ENCODE results near the gene CARD19. TPM values are rescaled to one million over a fixed set of nuclear protein-coding genes. Genes with fewer than 3 reads are reported as not detected.
"Not testable (repeated sequence)": the region's sequence is repeated elsewhere in the genome, so short reads cannot be mapped to it uniquely, and the experiment has no call there.

Gene CARD19
- polyA plus RNA-seq, 1 donor (not counting 4 experiments of a cell fraction or from before 2014, with no cell fraction given): 36.7 TPM

DNA sequence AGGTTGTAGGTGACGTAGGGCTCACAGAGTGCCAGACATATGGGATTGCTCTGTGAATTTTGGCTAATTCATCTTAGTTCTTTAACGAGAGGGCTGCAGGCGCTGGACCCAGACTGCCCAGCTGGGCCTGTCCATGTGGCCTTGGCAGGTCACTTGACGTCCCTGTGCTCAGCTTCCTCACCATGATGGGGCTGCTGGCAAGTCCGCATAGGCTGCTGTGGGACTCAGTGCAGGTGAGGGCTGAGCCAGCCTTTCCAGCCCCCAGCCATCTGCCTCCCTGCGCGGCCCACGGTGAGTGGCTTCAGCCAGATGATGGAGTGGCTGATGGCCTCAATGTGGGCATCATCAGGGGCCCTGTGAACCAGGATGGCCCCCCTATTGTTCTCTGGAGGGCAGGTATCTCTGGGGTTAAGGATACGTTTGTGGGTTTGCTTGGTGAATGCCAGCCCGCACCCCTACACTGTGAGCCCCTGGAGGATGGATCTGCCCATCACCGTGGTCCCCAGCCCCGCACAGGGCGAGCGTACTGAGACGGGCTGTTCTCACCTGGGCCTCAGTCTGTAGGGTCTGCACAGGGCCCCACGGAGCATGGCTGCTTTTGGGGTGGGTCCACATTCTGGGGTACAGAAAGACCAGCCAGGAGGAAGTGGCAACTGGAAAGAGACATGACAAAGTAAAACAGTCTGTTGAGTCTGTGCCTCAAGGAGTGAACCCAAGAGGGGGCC lies 3.7 kb downstream of the CARD19 start:
- H3K4me1 ChIP-seq (ENCODE audit: control insufficient read depth, extremely low read depth, insufficient read depth, low read length): peaks cover 36% of the 10 kb centered on the region
- no peak for TF ChIP-seq EZH2 (IDR thresholded peaks at IDR 0.05; ENCODE audit: low read length)
- TF ChIP-seq, protein P1, sequence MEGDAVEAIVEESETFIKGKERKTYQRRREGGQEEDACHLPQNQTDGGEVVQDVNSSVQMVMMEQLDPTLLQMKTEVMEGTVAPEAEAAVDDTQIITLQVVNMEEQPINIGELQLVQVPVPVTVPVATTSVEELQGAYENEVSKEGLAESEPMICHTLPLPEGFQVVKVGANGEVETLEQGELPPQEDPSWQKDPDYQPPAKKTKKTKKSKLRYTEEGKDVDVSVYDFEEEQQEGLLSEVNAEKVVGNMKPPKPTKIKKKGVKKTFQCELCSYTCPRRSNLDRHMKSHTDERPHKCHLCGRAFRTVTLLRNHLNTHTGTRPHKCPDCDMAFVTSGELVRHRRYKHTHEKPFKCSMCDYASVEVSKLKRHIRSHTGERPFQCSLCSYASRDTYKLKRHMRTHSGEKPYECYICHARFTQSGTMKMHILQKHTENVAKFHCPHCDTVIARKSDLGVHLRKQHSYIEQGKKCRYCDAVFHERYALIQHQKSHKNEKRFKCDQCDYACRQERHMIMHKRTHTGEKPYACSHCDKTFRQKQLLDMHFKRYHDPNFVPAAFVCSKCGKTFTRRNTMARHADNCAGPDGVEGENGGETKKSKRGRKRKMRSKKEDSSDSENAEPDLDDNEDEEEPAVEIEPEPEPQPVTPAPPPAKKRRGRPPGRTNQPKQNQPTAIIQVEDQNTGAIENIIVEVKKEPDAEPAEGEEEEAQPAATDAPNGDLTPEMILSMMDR (optimal IDR thresholded peaks at IDR 0.05 in 1 of 3, IDR thresholded peaks at IDR 0.05 in 1 of 3, conservative IDR thresholded peaks at IDR 0.05 in 1 of 3; ENCODE audit: extremely low read depth in 1 of 3, insufficient read depth in 2 of 3, low read length in 3 of 3): no peak
- no peak overlapping the region for H3K9ac ChIP-seq (ENCODE audit: control insufficient read depth, extremely low read depth, insufficient read depth, low read length)
- no peaks in the 10 kb centered on the region for H3K36me3 ChIP-seq (ENCODE audit: control insufficient read depth in 2 of 2, extremely low read depth in 1 of 2, insufficient read depth in 2 of 2, low read length in 2 of 2)
- FAIRE-seq: no peak
- H3K27me3 ChIP-seq (ENCODE audit: control insufficient read depth, extremely low read depth, insufficient read depth, low read length): no peaks in the 10 kb centered on the region
- dilution Hi-C loops (cut with MboI; ENCODE audit: extremely low pct_ligation_motif_present, low sequenced_read_pairs): no loop called here
- H3K79me2 ChIP-seq (ENCODE audit: control insufficient read depth, insufficient read depth, low read length): peaks cover 41% of the 10 kb centered on the region
- no peak for DNase-seq (ENCODE audit: low read depth, low spot score)
- no peak overlapping the region for H3K27ac ChIP-seq (ENCODE audit: control insufficient read depth, insufficient read depth, low read length)
- H2AFZ ChIP-seq (ENCODE audit: control insufficient read depth, low read length): no peak overlapping the region
- H3K9me3 ChIP-seq (ENCODE audit: control insufficient read depth, low read depth, low read length): no peaks in the 10 kb centered on the region
- H3K4me3 ChIP-seq (ENCODE audit: control insufficient read depth in 2 of 3, extremely low read depth in 1 of 3, insufficient read depth in 2 of 3, low read depth in 1 of 3, low read length in 3 of 3): no peak overlapping the region
- peak overlapping the region; percentile 74 for H3K4me2 ChIP-seq (ENCODE audit: control insufficient read depth, extremely low read depth, insufficient read depth, low read depth, low read length)
- H4K20me1 ChIP-seq (ENCODE audit: control insufficient read depth, extremely low read depth, insufficient read depth, low read length): peaks cover 7% of the 10 kb centered on the region
- peaks cover 4% of the 10 kb centered on the region for H3K9me1 ChIP-seq (ENCODE audit: control insufficient read depth, extremely low read depth, insufficient read depth, low read length)

DNA sequence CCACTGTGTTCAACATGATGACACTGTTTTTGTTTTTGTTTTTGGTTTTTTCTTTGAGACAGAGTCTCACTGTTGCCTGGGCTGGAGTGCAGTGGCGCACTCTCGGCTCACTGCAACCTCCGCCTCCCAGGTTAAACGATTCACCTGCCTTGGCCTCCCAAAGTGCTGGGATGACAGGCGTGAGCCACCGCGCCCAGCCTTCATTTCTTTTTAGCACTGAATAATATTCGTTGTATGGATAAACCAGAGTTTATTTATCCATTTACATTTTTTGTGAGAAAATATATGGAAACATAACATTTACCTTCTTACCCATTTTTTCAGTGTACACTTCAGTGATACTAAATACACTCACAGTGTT lies 4.2 kb downstream of the CARD19 start:
- no peak overlapping the region for H2AFZ ChIP-seq (ENCODE audit: control insufficient read depth, low read length)
- no peaks in the 10 kb centered on the region for H3K36me3 ChIP-seq (ENCODE audit: control insufficient read depth in 2 of 2, extremely low read depth in 1 of 2, insufficient read depth in 2 of 2, low read length in 2 of 2)
- no peak for TF ChIP-seq EZH2 (IDR thresholded peaks at IDR 0.05; ENCODE audit: low read length)
- TF ChIP-seq, protein P1 (optimal IDR thresholded peaks at IDR 0.05 in 1 of 3, IDR thresholded peaks at IDR 0.05 in 1 of 3, conservative IDR thresholded peaks at IDR 0.05 in 1 of 3; ENCODE audit: extremely low read depth in 1 of 3, insufficient read depth in 2 of 3, low read length in 3 of 3): no peak
- no peaks in the 10 kb centered on the region for H3K9me3 ChIP-seq (ENCODE audit: control insufficient read depth, low read depth, low read length)
- dilution Hi-C loops (cut with MboI; ENCODE audit: extremely low pct_ligation_motif_present, low sequenced_read_pairs): no loop called here
- no peak for FAIRE-seq
- peaks cover 45% of the 10 kb centered on the region for H3K79me2 ChIP-seq (ENCODE audit: control insufficient read depth, insufficient read depth, low read length)
- no peak for DNase-seq (ENCODE audit: low read depth, low spot score)
- peaks cover 31% of the 10 kb centered on the region for H3K4me1 ChIP-seq (ENCODE audit: control insufficient read depth, extremely low read depth, insufficient read depth, low read length)
- H4K20me1 ChIP-seq (ENCODE audit: control insufficient read depth, extremely low read depth, insufficient read depth, low read length): peaks cover 7% of the 10 kb centered on the region
- no peaks in the 10 kb centered on the region for H3K27me3 ChIP-seq (ENCODE audit: control insufficient read depth, extremely low read depth, insufficient read depth, low read length)
- no peak overlapping the region for H3K9ac ChIP-seq (ENCODE audit: control insufficient read depth, extremely low read depth, insufficient read depth, low read length)
- H3K9me1 ChIP-seq (ENCODE audit: control insufficient read depth, extremely low read depth, insufficient read depth, low read length): peaks cover 4% of the 10 kb centered on the region
- H3K4me2 ChIP-seq (ENCODE audit: control insufficient read depth, extremely low read depth, insufficient read depth, low read depth, low read length): no peak overlapping the region
- no peak overlapping the region for H3K27ac ChIP-seq (ENCODE audit: control insufficient read depth, insufficient read depth, low read length)
- H3K4me3 ChIP-seq (ENCODE audit: control insufficient read depth in 2 of 3, extremely low read depth in 1 of 3, insufficient read depth in 2 of 3, low read depth in 1 of 3, low read length in 3 of 3): no peak overlapping the region

DNA sequence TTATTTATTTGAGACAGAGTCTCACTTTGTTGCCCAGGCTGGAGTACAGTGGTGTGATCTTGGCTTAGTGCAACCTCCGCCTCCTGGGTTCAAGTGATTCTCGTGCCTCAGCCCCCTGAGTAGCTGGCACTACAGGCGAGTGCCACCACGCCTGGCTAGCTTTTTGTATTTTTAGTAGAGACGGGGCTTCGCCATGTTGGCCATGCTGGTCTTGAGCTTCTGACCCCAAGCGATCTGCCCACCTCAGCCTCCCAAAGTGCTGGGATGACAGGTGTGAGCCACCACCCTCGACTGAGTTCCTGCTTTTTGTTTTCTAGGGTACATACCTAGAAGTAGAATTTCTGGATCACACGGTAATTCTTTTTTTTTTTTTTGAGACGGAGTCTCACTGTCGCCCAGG lies 5.1 kb downstream of the CARD19 start:
- H3K36me3 ChIP-seq (ENCODE audit: control insufficient read depth in 2 of 2, extremely low read depth in 1 of 2, insufficient read depth in 2 of 2, low read length in 2 of 2); H3K4me2 ChIP-seq (ENCODE audit: control insufficient read depth, extremely low read depth, insufficient read depth, low read depth, low read length); H3K9ac ChIP-seq (ENCODE audit: control insufficient read depth, extremely low read depth, insufficient read depth, low read length); FAIRE-seq; H3K4me3 ChIP-seq (ENCODE audit: control insufficient read depth in 2 of 3, extremely low read depth in 1 of 3, insufficient read depth in 2 of 3, low read depth in 1 of 3, low read length in 3 of 3); H4K20me1 ChIP-seq (ENCODE audit: control insufficient read depth, extremely low read depth, insufficient read depth, low read length); H3K27ac ChIP-seq (ENCODE audit: control insufficient read depth, insufficient read depth, low read length); DNase-seq (ENCODE audit: low read depth, low spot score); H3K27me3 ChIP-seq (ENCODE audit: control insufficient read depth, extremely low read depth, insufficient read depth, low read length); H3K9me1 ChIP-seq (ENCODE audit: control insufficient read depth, extremely low read depth, insufficient read depth, low read length); H2AFZ ChIP-seq (ENCODE audit: control insufficient read depth, low read length); dilution Hi-C loops (cut with MboI; ENCODE audit: extremely low pct_ligation_motif_present, low sequenced_read_pairs); H3K9me3 ChIP-seq (ENCODE audit: control insufficient read depth, low read depth, low read length): not testable (repeated sequence)
- H3K4me1 ChIP-seq (ENCODE audit: control insufficient read depth, extremely low read depth, insufficient read depth, low read length): peaks cover 31% of the 10 kb centered on the region
- H3K79me2 ChIP-seq (ENCODE audit: control insufficient read depth, insufficient read depth, low read length): peaks cover 48% of the 10 kb centered on the region
